HG03432 (cell line): Measurements from ENCODE around the gene PAF1.
"Not testable (repeated sequence)": the region's sequence is repeated elsewhere in the genome, so short reads cannot be mapped to it uniquely, and the experiment has no call there.

Source experiments
- ATAC-seq: cut with Tn5 transposase; IDR thresholded peaks from one replicate; pipeline ENCODE4 v1.9.1; 2021; ENCODE audit warnings: mild to moderate bottlenecking, moderate library complexity; ENCODE audit not compliant: unreplicated experiment

PAF1 gene

GRCh38 chr19:39356647-39357046, 34.3 kb downstream of the PAF1 start:
- ATAC-seq: no peak

GRCh38 chr19:39356073-39356472, 34.8 kb downstream of the PAF1 start:
- ATAC-seq: no peak

DNA sequence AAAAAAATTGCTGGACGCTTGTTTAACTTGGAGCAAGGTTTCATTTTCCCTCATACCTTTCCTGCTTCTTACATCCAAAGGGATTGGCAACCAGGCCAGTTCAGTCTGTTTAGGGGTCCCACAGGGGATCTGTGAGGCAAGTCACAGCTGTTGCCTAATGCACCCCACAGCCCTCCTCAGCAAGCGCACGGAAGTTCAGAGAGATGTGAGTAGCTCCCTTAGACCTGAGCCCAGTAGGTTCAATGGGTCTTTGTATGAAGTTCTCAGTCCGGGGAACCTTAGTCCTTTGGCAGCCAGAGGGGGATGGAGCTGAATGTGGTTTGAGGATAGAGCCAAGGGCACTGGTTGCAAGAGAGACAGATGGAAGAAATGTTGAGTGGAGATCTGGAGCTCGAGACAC, 35.7 kb downstream of the PAF1 start:
- no peak for ATAC-seq

DNA sequence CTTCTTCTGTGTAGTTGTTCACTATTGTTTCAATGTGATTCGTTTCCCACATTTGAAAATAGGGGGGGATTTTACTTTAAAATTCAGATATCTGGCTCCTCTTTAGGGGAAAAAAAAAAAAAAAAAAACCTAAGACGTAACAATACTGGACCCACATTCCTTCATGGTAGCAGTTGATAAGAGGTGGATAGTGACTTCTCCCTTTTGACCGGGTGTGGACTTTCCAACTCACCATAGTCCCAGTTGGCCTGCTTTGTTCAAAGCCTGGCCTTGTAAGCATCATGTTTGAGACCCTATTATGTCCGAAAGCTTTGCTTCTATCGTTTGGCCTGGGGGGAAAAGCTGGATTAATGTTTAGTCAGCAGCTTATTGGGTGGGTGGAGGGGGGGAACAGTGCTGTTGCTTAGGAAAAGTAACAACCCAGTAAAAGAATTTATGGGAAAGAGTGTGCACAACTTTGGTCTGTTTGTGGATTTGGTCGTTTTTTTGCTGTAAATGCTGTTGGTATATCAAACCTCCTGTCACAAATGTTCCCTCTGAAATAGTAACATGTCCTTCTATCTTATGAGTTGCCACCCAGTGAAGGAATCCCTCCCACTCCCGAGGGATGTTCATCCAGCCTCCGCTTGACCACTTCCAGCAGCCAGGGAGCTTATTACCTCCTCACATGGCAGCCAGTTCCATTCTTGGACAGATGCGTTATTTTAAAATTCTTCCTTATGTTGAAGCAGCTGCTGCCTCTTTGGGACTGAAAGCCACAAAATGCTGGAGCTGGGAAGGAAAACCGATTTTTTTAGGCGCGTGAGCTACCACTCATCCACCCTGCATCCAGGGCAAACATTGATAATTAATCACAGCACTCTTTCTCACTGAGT, 38.3 kb downstream of the PAF1 start:
- ATAC-seq: no peak

DNA sequence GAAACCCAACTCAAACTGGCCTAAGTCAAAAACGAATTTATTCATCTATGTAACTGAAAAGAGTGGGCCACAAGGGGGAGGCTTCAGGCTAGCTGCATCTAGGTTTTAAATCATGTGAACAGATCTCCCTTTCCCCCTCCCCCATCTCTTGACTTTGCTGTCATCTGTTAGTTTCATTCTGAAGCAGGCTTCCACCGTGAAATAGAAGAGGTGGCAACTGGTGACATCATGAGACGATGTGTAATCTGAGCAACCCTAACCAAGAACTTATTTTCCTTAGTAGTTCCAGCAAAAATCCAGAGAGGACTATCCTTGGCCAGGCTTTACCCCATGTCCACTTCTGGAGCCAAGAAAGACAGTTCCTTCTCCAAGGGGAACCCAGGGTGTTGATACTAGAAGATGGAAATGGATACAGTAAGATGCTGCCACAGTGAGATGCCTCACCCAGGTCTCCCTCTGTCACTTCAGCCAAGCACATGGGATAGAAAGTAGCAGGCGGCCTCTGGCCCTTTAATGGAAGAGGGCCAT, 39.3 kb downstream of the PAF1 start:
- ATAC-seq: peak; percentile 58

GRCh38 chr19:39350156-39350555, 40.8 kb downstream of the PAF1 start:
- ATAC-seq: no peak

- no peak for ATAC-seq
These were observed 41.6 kb downstream of the PAF1 start for GRCh38 chr19:39349326-39349725.

GRCh38 chr19:39347332-39348164, 43.4 kb downstream of the PAF1 start:
- no peak for ATAC-seq

- no peak for ATAC-seq
These were observed 45.0 kb downstream of the PAF1 start for GRCh38 chr19:39345956-39346355.

DNA sequence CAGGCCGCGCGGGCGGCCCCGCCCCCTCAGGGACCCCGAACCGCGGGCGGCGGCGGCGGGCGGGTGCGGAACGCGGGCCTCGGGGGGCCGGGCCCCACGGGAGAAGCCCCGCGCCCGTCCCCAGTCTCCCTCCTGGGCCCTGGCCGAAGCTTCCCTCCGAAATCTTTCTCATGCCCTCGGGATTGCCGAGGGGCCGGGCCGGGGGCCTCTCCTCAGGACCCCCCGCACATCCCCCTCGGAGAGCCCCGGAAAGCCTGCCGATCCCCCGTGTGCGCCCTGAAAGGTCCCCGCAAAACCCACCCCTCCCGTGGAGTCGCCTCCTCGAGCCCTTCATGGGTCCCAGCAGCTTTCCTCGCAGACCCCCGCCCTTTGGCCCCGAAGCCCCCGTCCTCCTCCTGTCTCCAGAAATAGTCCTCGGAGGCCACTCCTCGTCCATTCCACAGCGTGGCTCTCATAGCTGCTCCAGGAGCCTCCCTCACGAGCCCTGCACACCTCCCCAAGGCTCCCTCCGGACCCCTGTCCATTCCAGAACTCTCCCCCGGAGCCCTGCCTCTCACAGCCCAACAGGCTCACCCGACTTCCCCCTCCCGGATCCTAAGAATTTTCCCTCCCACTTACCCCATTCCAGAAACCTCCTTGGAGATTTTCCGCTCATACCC, 48.1 kb downstream of the PAF1 start:
- ATAC-seq: no peak

DNA sequence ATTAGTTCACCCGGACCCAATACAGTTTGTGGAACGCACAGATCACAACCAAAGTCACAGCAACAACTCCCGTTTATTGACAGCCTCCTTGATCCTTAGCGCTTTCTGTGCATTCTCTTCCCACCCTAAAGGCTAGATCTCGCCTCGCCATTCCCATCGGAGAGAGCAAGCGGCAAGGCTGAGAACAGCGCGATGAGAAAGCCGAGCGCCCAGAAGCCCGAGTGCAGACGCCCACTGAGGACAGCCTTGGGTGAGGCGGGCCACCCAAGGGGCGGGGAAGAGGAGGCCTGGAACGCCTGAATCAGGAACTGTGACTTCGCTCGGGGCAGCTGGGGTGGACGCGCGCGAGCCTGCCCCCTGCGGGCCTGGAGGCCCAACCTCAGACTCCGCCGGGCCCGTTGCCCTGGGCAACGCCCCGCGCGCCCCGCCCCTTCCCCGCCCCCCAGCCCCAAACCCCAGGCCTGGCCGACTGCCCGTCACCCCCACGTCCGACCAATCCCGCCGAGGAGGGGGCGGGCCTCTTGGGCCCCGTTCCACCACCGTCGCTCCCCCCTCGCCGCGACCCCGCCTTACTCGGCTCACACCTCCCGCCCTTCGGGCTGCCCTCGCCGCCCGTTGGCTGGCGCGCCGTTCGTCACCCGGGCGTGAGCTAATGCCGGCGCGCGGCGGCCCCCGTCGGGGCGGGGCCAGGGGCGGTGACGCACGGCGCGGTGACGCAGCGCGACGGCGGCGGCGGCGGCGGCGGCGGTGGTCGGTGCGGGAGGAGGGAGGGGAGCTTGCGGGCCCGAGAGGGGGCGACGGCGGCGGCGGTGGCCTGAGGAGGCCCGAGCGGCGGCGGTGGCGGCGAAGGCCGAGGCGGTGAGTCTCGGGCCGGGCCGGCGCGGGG, 48.9 kb downstream of the PAF1 start, which contains the start of gene SAMD4B:
Gene SAMD4B (plus strand): TSS at position 703 of the 886 bp plus-strand sequence. CDS start 14,473 bp downstream, outside the sequence.
- peak; percentile 87 for ATAC-seq

DNA sequence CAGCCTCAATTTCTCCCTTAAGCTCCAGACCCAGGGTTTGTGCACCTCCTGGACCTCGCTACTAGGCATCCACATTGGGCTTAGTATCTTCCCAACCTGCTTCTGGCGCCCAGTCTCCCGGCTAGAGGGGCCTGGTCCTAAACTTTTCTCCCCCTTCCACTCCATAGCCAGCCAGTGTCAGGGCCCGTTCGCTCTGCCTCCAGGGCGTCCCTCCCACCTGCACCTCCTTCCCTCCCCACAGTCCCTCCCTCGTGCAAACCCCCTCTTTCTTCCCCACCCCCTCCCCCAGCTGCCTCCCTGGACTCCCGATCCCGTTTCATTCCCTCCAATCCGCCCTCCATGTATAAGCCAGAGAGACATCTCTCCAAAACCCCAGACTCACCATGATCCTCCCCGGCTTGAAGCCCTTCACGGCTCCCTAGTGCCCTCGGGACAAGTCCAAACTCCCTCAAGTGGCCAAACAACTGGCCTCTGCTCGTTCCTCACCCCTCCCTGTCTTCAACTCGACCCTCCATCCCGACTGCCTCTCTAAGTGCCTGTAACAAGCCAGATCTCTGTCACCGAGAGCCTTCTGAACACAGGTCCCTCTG, 49.7 kb downstream of the PAF1 start:
- no peak for ATAC-seq

- ATAC-seq: not testable (repeated sequence)
These were observed 50.8 kb downstream of the PAF1 start for GRCh38 chr19:39340156-39340555.

DNA sequence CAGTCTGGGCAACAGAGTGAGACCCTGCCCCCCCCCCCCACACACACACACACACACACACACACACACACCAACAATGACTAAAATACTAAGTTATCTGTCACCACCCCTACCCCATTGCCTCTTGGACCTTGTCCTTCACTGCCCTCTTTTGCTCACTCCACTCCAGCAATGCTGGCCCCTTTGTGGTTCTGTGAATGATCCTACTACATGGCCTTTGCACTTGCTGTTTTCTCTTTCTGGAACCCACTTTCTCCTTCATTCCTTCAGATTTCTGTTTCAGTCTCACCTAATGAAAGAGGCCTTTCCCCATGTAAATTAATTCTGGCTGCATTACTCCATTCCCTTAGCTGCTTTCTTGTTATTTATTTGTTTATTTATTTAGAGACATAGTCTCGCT, 51.2 kb downstream of the PAF1 start:
- ATAC-seq: no peak

- ATAC-seq: no peak
These were observed 54.4 kb downstream of the PAF1 start for GRCh38 chr19:39336483-39336882.
